Liver (tissue), 9 donors: ENCODE results near the gene INO80. TPM values are rescaled to one million over a fixed set of nuclear protein-coding genes. Genes with fewer than 3 reads are reported as not detected.

Experiments
- DNase-seq: peaks from one replicate; pipeline ENCODE4 v3.0.0-alpha.2; 2017; ENCODE audit warnings: low spot score
- H3K27ac ChIP-seq, 2 donors: one replicate each; pipeline ENCODE4 v1.7.0; 2013; ENCODE audit warnings: inconsistent platforms in 2 of 2, low read length in 2 of 2, control low read depth in 1 of 2, low read depth in 1 of 2, mild to moderate bottlenecking in 1 of 2
- H3K27me3 ChIP-seq, 4 donors: one replicate each; pipeline versions ENCODE4 v1.6.1 to v1.7.0; 2013; ENCODE audit warnings: low read length in 3 of 4, inconsistent platforms in 1 of 4, mild to moderate bottlenecking in 1 of 4, moderate library complexity in 1 of 4; ENCODE audit not compliant: control insufficient read depth in 4 of 4, insufficient read depth in 4 of 4
- H3K36me3 ChIP-seq, 4 donors: one replicate each; pipeline versions ENCODE4 v1.6.1 to v1.7.0; 2013; ENCODE audit warnings: low read length in 3 of 4, mild to moderate bottlenecking in 3 of 4, low read depth in 1 of 4, moderate library complexity in 1 of 4; ENCODE audit not compliant: control insufficient read depth in 4 of 4, insufficient read depth in 3 of 4
- H3K4me1 ChIP-seq, 4 donors: one replicate each; pipeline versions ENCODE4 v1.6.1 to v1.7.0; 2013; ENCODE audit warnings: low read length in 3 of 4, mild to moderate bottlenecking in 3 of 4, moderate library complexity in 1 of 4; ENCODE audit not compliant: control insufficient read depth in 4 of 4, insufficient read depth in 4 of 4
- H3K4me3 ChIP-seq, 3 donors: one replicate each; pipeline versions ENCODE4 v1.6.1 to v1.7.0; 2013; ENCODE audit warnings: low read length in 3 of 3, control low read depth in 1 of 3, low read depth in 1 of 3, mild to moderate bottlenecking in 1 of 3
- H3K9ac ChIP-seq, 2 donors: one replicate each; pipeline ENCODE4 v1.7.0; 2013; ENCODE audit warnings: low read length in 2 of 2, mild to moderate bottlenecking in 2 of 2, moderate library complexity in 2 of 2, control low read depth in 1 of 2, low read depth in 1 of 2
- H3K9me3 ChIP-seq, 4 donors: one replicate each; pipeline versions ENCODE4 v1.6.1 to v1.7.0; 2013; ENCODE audit warnings: low read length in 3 of 4; ENCODE audit not compliant: control insufficient read depth in 4 of 4
- ATF3 ChIP-seq: IDR thresholded peaks from 2 replicates; pipeline ENCODE4 v1.6.1; 2016; ENCODE audit warnings: antibody characterized with exemption
- CTCF ChIP-seq: fragments of 150-350 bp; IDR thresholded peaks from 2 replicates; pipeline ENCODE4 v1.5.1; 2017; ENCODE audit warnings: improper control_type of control experiment, low read depth, low read length; ENCODE audit not compliant: missing input control
- EGR1 ChIP-seq, 2 donors: IDR thresholded peaks; 2 replicates each; pipeline ENCODE4 v1.6.1; 2016 to 2018; ENCODE audit warnings: antibody characterized with exemption in 2 of 2, low read depth in 2 of 2
- FOXA1 ChIP-seq: IDR thresholded peaks from 2 replicates; pipeline ENCODE4 v1.6.1; 2016; ENCODE audit warnings: antibody characterized with exemption
- FOXA2 ChIP-seq: IDR thresholded peaks from 2 replicates; pipeline ENCODE4 v1.6.1; 2016; ENCODE audit warnings: antibody characterized with exemption
- GABPA ChIP-seq, 2 donors: IDR thresholded peaks in 1 of 2; conservative IDR thresholded peaks in 1 of 2; 2 replicates each; pipeline ENCODE4 v1.6.1; 2016; ENCODE audit warnings: antibody characterized with exemption in 2 of 2, mild to moderate bottlenecking in 1 of 2, moderate library complexity in 1 of 2
- HNF4A ChIP-seq, 2 donors: conservative IDR thresholded peaks; 2 replicates each; pipeline ENCODE4 v1.6.1; 2016; ENCODE audit warnings: antibody characterized with exemption in 2 of 2, mild to moderate bottlenecking in 2 of 2
- HNF4G ChIP-seq: IDR thresholded peaks from 2 replicates; pipeline ENCODE4 v1.6.1; 2016; ENCODE audit warnings: antibody characterized with exemption
- JUND ChIP-seq, 2 donors: IDR thresholded peaks; 2 replicates each; pipeline ENCODE4 v1.6.1; 2016; ENCODE audit warnings: antibody characterized with exemption in 2 of 2
- MAX ChIP-seq: IDR thresholded peaks from 2 replicates; pipeline ENCODE4 v1.6.1; 2016; ENCODE audit warnings: antibody characterized with exemption
- NR2F2 ChIP-seq: IDR thresholded peaks from 2 replicates; pipeline ENCODE4 v1.6.1; 2016; ENCODE audit warnings: antibody characterized with exemption
- RAD21 ChIP-seq, 2 donors: IDR thresholded peaks; 2 replicates each; pipeline ENCODE4 v1.6.1; 2016; ENCODE audit warnings: antibody characterized with exemption in 2 of 2, mild to moderate bottlenecking in 2 of 2
- REST ChIP-seq: IDR thresholded peaks from 2 replicates; pipeline ENCODE4 v1.6.1; 2016; ENCODE audit warnings: antibody characterized with exemption, mild to moderate bottlenecking
- SP1 ChIP-seq: IDR thresholded peaks from 2 replicates; pipeline ENCODE4 v1.6.1; 2018; ENCODE audit warnings: antibody characterized with exemption, mild to moderate bottlenecking
- TAF1 ChIP-seq: conservative IDR thresholded peaks from 2 replicates; pipeline ENCODE4 v1.6.1; 2016; ENCODE audit warnings: antibody characterized with exemption, mild to moderate bottlenecking
- YY1 ChIP-seq: IDR thresholded peaks from 2 replicates; pipeline ENCODE4 v1.6.1; 2016; ENCODE audit warnings: antibody characterized with exemption, mild to moderate bottlenecking
- WGBS: extraction: QIAGEN DNeasy Blood & Tissue Kit; methylation state at CpG from one replicate; pipeline ENCODE4 v1.1.7; 2013; 5-methylcytosine and 5-hydroxymethylcytosine counted together
- polyA plus RNA-seq, 2 donors: library from polyadenylated mRNA; stranded (reverse) in 1 of 2; unstranded in 1 of 2; fragments of 200-250 nt in 1 of 2; fragments of >200 nt in 1 of 2; fragmentation: Nextera tagmentation in 1 of 2; extraction: Ambion mirVana in 1 of 2; gene quantifications; one replicate each; pipeline versions ENCODE4 v1.2.1 to v1.2.3, GENCODE V29; 2013 to 2015
- total RNA-seq, 2 donors: library from RNA; depleted of rRNA; stranded (reverse); fragments of >200 nt; gene quantifications; one replicate each; pipeline ENCODE4 v1.2.3, GENCODE V29; 2014
- donor health status: healthy.
- donor health status: healthy.
- donor health status: healthy.
- donor health status: healthy.
- donor health status: healthy.

The INO80 gene
- total and polyA plus RNA-seq, 4 donors, result 3.2 to 19.7 (median 9.4) TPM

- Histone ChIP-seq H3K9ac (no peak overlapping the region), H3K9me3 (no peaks in the 10 kb centered on the region), H3K36me3 (peaks cover 13 to 97% (median 82%) of the 10 kb centered on the region in 4 donors), H3K27ac (no peak overlapping the region), H3K4me3 (no peak overlapping the region), H3K4me1 (no peaks in the 10 kb centered on the region), H3K27me3 (no peaks in the 10 kb centered on the region)
- 79% methylated on average over 3 of the region's 3 CpGs for WGBS
- TF ChIP-seq SP1 (no peak), NR2F2 (no peak), TAF1 (no peak), REST (no peak), FOXA2 (no peak), MAX (no peak), CTCF (no peak), FOXA1 (no peak)
- no peak for DNase-seq
Observed at GRCh38 chr15:40981186-40981585, 134.9 kb downstream of the INO80 start.

GRCh38 chr15:40978562-40978961 lies 137.5 kb downstream of the INO80 start:
- no peak for DNase-seq
- H3K36me3 ChIP-seq, result peaks cover 10 to 76% (median 62%) of the 10 kb centered on the region in 4 donors
- no peak overlapping the region for H3K9ac ChIP-seq
- H3K27me3 ChIP-seq, result no peaks in the 10 kb centered on the region
- H3K4me1 ChIP-seq, result no peaks in the 10 kb centered on the region
- no peaks in the 10 kb centered on the region for H3K9me3 ChIP-seq
- no peak overlapping the region for H3K27ac ChIP-seq
- over 99% methylated on average over 4 of the region's 4 CpGs for WGBS
- TF ChIP-seq NR2F2 (no peak), GABPA (IDR thresholded peaks at IDR 0.05 in 1 of 2, conservative IDR thresholded peaks at IDR 0.05 in 1 of 2) (no peak), EGR1 (IDR thresholded peaks at IDR 0.05; ENCODE audit: low read depth in 2 of 2) (no peak)
- no peak overlapping the region for H3K4me3 ChIP-seq

GRCh38 chr15:40978141-40978540 lies 137.9 kb downstream of the INO80 start:
- Histone ChIP-seq H3K4me3 (no peak overlapping the region), H3K9me3 (no peaks in the 10 kb centered on the region), H3K27me3 (no peaks in the 10 kb centered on the region), H3K27ac (no peak overlapping the region), H3K9ac (no peak overlapping the region), H3K36me3 (peaks cover 8 to 72% (median 58%) of the 10 kb centered on the region in 4 donors), H3K4me1 (no peaks in the 10 kb centered on the region)
- no peak for DNase-seq
- whole genome bisulfite sequencing, result 95% methylated on average over 2 of the region's 2 CpGs
- TF ChIP-seq GABPA (IDR thresholded peaks at IDR 0.05 in 1 of 2, conservative IDR thresholded peaks at IDR 0.05 in 1 of 2) (no peak), FOXA2 (no peak), JUND (IDR thresholded peaks at IDR 0.05) (no peak), SP1 (no peak), ATF3 (no peak), HNF4A (conservative IDR thresholded peaks at IDR 0.05) (no peak), HNF4G (no peak), REST (no peak), FOXA1 (no peak), NR2F2 (no peak), TAF1 (no peak), MAX (no peak), RAD21 (IDR thresholded peaks at IDR 0.05) (no peak), YY1 (no peak)
